HepG2 (cell line): ENCODE data around the gene PCP4.

ENCODE experiments used
- CTCF ChIP-seq: sonication (generic); formaldehyde crosslinking; IDR thresholded peaks from 2 replicates; pipeline ENCODE4 v1.5.0; 2020; ENCODE audit warnings: mild to moderate bottlenecking, missing genetic modification reagents, moderate library complexity
- EHMT2 ChIP-seq: fragments of 200-600 bp; sonication (generic); IDR thresholded peaks from 2 replicates; pipeline ENCODE4 v1.7.0; 2017; ENCODE audit warnings: antibody characterized with exemption, low read depth, low read length, borderline replicate concordance
- FOXM1 ChIP-seq: sonication (generic); formaldehyde crosslinking; IDR thresholded peaks from 2 replicates; pipeline ENCODE4 v1.5.0; 2020; ENCODE audit warnings: missing genetic modification reagents
- MYC ChIP-seq: sonication (generic); formaldehyde crosslinking; IDR thresholded peaks from 2 replicates; pipeline ENCODE4 v1.9.0; 2021; ENCODE audit warnings: missing genetic modification reagents, borderline replicate concordance
- RARA ChIP-seq: IDR thresholded peaks from 2 replicates; pipeline ENCODE4 v1.6.1; 2016; ENCODE audit warnings: missing genetic modification reagents, missing compliant biosample characterization
- REST ChIP-seq, 2 experiments: IDR thresholded peaks; 2 replicates each; pipeline ENCODE4 v1.6.1; 2011 to 2012; ENCODE audit warnings: low read length in 2 of 2, borderline replicate concordance in 1 of 2, low read depth in 1 of 2, mild to moderate bottlenecking in 1 of 2, moderate library complexity in 1 of 2
- TCF12 ChIP-seq, 2 experiments: fragments of 450-650 bp in 1 of 2; sonication (generic) in 1 of 2; formaldehyde crosslinking in 1 of 2; IDR thresholded peaks; 2 replicates each; pipeline versions ENCODE4 v1.6.1 to v1.8.0; 2017 to 2022; ENCODE audit warnings: antibody characterized with exemption in 1 of 2, mild to moderate bottlenecking in 1 of 2, missing genetic modification reagents in 1 of 2, moderate library complexity in 1 of 2

- TF ChIP-seq REST (IDR thresholded peaks at IDR 0.05; ENCODE audit: borderline replicate concordance in 1 of 2, low read depth in 1 of 2, low read length in 2 of 2) (no peak), FOXM1 (CRISPR knock-in tag) (no peak), EHMT2 (no peak), TCF12 (IDR thresholded peaks at IDR 0.05) (no peak), TCF12 (CRISPR knock-in tag; IDR thresholded peaks at IDR 0.05) (no peak), MYC (CRISPR knock-in tag) (no peak), RARA (CRISPR knock-in tag) (no peak), CTCF (CRISPR knock-in tag) (no peak)
Measured at GRCh38 chr21:39961251-39961650, 94.0 kb downstream of the PCP4 start.
